Stimulated activated CD8-positive, alpha-beta memory T cell treated with anti-CD3 and anti-CD28 coated beads, Interleukin-12 subunit alpha, Interleukin-12 subunit beta, amount 100 ng/mL, for 4 hours (primary cell): ENCODE data around the gene KRT6B.
"Not testable (repeated sequence)": the region's sequence is repeated elsewhere in the genome, so short reads cannot be mapped to it uniquely, and the experiment has no call there.

Experiments used
- DNase-seq: peaks from one replicate; pipeline ENCODE4 v3.0.0-alpha.2; 2020; ENCODE audit warnings: low read depth

The KRT6B gene

GRCh38 chr12:52413202-52413601, 38.7 kb downstream of the KRT6B start:
- no peak for DNase-seq

GRCh38 chr12:52411815-52412214, 40.1 kb downstream of the KRT6B start:
- DNase-seq, result no peak

- not testable (repeated sequence) for DNase-seq
Observed at GRCh38 chr12:52410589-52411248, 41.2 kb downstream of the KRT6B start.

- no peak for DNase-seq
Observed at GRCh38 chr12:52407918-52408317, 44.0 kb downstream of the KRT6B start.

GRCh38 chr12:52405922-52406385, 46.0 kb downstream of the KRT6B start, which contains the start of gene KRT82:
Gene KRT82 (minus strand): TSS chr12:52406335. CDS start chr12:52406277, 58 bp downstream.
- no peak for DNase-seq

GRCh38 chr12:52404951-52405350, 47.0 kb downstream of the KRT6B start:
- DNase-seq, result no peak

- DNase-seq, result no peak
Observed at GRCh38 chr12:52403561-52403960, 48.4 kb downstream of the KRT6B start.

GRCh38 chr12:52402873-52403540, 48.9 kb downstream of the KRT6B start:
- DNase-seq, result no peak

GRCh38 chr12:52402377-52402776, 49.6 kb downstream of the KRT6B start:
- DNase-seq, result no peak

- DNase-seq, result no peak
Observed at GRCh38 chr12:52401926-52402325, 50.0 kb downstream of the KRT6B start.

GRCh38 chr12:52401526-52401925, 50.4 kb downstream of the KRT6B start:
- DNase-seq, result no peak

- DNase-seq, result no peak
Observed at GRCh38 chr12:52400906-52401305, 51.0 kb downstream of the KRT6B start.

GRCh38 chr12:52399756-52400155, 52.2 kb downstream of the KRT6B start:
- DNase-seq, result no peak

- DNase-seq, result no peak
Observed at GRCh38 chr12:52398176-52398575, 53.8 kb downstream of the KRT6B start.

GRCh38 chr12:52396656-52397055, 55.3 kb downstream of the KRT6B start:
- no peak for DNase-seq
